Epithelial cell of esophagus (primary cell): ENCODE results near the gene NEURL3.
A peak's percentile ranks its signal among the peaks of the same experiment; 100 is the strongest.

Experiments
- DNase-seq: peaks from one replicate; pipeline ENCODE4 v3.0.0; 2010; ENCODE audit warnings: low read depth
- H3K4me3 ChIP-seq: 2 replicates; pipeline ENCODE4 v1.5.1; 2011; ENCODE audit warnings: mild to moderate bottlenecking, low read length, control low read depth
- TF ChIP-seq, protein P1 (sequence below): IDR thresholded peaks from 2 replicates; pipeline ENCODE4 v1.5.1; 2011; ENCODE audit warnings: low read depth, mild to moderate bottlenecking, low read length, control low read depth, inconsistent platforms; ENCODE audit not compliant: insufficient read depth; ENCODE audit errors: missing control alignments

Gene NEURL3

DNA sequence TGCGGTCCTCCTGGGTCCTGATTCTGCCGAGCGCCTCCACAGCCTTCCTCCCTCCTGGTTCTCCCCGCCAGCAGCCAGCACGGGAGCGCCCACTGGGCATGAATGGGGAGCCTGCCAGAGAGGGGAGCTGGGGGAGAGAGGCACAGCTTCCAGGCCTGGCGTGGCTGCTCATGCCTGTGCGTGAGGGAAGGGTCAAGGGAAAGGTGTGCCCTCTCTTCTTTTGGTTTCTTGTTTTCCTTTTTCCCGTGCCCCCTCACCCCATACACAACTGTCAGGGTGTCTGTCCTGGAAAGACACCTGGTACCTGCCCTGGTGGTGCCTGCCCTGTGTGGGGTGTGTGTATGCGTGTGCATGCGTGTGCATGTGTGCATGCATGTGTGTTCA is 4.7 kb upstream of the NEURL3 start:
- H3K4me3 ChIP-seq, result no peak overlapping the region
- TF ChIP-seq, protein P1, sequence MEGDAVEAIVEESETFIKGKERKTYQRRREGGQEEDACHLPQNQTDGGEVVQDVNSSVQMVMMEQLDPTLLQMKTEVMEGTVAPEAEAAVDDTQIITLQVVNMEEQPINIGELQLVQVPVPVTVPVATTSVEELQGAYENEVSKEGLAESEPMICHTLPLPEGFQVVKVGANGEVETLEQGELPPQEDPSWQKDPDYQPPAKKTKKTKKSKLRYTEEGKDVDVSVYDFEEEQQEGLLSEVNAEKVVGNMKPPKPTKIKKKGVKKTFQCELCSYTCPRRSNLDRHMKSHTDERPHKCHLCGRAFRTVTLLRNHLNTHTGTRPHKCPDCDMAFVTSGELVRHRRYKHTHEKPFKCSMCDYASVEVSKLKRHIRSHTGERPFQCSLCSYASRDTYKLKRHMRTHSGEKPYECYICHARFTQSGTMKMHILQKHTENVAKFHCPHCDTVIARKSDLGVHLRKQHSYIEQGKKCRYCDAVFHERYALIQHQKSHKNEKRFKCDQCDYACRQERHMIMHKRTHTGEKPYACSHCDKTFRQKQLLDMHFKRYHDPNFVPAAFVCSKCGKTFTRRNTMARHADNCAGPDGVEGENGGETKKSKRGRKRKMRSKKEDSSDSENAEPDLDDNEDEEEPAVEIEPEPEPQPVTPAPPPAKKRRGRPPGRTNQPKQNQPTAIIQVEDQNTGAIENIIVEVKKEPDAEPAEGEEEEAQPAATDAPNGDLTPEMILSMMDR, result no peak
- DNase-seq, result no peak

DNA sequence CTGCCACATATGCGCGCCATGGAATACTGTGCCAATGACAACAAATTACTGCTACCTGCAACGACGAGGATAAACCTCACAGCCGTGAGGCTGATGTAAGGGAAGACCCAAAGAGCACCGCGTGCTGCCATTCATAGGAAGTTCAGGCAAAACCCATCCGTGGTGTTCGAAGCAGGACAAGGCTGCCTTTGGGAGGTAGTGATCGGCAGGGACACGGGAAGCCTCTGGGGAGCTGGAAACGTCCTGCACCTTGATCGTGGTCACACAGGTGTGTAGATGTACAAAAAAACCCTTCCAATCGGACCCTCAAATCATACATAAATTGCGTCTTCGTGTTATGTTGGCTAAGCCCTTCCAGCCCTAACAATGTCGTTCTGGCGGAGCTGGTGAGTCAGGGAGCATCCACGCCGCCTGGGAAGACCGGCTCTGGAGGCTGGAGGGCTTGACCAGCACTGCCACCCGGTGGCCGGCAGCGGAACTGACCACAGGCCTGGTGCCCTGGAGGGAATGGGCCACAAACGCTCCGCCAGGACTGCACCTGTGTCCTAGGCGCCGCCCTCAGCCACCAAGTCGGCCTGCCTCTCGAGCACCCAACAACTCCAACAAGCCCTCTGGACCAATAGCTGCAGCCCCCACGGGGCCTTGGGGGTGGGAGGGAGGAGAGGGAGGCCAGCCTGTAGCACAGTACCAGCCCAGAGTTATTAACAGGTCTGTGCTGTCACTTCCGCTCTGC is 4.1 kb upstream of the NEURL3 start:
- peak; percentile 90 for DNase-seq
- no peak overlapping the region for H3K4me3 ChIP-seq

DNA sequence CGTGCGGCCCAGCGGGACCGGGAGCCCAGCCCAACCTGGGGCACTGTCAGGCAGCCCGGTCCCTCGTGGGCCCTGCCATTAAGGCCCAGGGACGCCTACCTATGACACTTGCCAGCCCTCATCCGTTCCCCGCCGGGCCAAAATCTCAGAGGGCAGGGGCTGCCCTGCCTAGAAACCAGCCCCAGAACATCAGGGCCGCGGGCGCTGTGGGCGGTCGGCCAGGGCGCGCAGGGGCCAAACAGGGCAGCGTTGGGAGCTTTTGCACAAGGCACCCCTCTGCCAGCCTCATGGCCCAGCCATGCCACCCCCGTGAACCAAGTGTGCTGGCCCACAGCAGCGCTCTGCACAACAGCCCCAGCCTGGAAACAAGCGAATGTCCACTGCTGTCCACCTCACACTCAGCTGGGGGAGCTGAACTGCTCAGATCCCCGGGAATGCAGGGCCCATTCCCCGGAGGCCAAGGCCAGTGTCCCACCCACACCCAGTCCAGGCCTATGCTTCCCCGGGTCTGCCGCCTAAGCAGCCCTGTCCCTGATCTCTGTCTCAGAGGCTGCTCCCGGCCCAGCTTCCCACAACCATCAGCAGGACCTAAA is 3.5 kb upstream of the NEURL3 start:
- no peak for DNase-seq
- TF ChIP-seq, protein P1, result no peak
- H3K4me3 ChIP-seq, result no peak overlapping the region

More for the DNA sequence above, 4.1 kb upstream of the NEURL3 start:
- TF ChIP-seq, protein P1, result peak; percentile 91

DNA sequence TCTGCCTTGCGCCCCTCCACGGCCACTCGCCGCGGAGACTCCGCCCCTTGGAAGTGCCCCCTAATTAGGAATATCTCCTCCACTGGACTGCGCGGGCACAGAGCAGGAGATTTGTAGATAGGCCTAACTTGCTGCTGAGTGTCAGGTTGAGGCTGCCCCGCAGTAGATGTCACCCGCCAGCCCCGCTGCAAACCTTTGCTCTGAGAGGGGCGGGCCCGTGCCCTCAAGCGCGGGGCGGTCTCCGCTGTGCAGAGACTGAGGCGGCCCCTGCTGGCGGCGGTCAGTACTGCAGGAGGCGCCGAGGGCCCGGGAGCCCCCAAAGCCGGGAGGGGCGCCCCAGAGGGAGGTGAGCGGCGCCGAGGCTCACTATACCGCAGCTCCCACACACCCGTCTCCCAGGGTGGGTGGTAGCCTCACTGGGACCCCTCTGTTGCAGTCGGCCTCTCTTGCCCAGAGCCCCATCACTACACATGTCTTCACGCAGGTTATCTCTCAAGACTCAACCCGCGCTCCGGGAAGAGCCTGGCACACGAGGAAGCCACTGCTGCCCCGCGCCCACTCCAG is 2.9 kb upstream of the NEURL3 start:
- peak; percentile 57 for DNase-seq
- TF ChIP-seq, protein P1, result peak; percentile 72

DNA sequence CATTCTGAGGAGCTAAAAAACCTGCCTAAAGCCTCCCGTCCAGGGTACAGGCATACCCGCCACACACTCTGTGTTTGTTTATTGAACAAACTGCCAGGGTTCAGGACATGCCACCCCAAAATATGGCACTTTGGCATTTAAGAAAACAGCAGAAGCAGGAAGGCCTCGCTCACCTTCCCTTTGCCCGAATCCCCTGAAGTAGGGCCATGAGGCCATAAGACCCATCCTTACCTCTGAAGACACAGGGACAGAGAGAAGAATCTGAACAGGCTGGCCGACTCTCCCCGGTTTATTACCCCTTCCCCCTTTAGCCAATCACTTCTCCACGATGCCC is 1.7 kb upstream of the NEURL3 start:
- TF ChIP-seq, protein P1, result no peak
- no peak for DNase-seq
- no peak overlapping the region for H3K4me3 ChIP-seq

More for the DNA sequence above, 2.9 kb upstream of the NEURL3 start:
- peak overlapping the region; percentile 7 for H3K4me3 ChIP-seq

DNA sequence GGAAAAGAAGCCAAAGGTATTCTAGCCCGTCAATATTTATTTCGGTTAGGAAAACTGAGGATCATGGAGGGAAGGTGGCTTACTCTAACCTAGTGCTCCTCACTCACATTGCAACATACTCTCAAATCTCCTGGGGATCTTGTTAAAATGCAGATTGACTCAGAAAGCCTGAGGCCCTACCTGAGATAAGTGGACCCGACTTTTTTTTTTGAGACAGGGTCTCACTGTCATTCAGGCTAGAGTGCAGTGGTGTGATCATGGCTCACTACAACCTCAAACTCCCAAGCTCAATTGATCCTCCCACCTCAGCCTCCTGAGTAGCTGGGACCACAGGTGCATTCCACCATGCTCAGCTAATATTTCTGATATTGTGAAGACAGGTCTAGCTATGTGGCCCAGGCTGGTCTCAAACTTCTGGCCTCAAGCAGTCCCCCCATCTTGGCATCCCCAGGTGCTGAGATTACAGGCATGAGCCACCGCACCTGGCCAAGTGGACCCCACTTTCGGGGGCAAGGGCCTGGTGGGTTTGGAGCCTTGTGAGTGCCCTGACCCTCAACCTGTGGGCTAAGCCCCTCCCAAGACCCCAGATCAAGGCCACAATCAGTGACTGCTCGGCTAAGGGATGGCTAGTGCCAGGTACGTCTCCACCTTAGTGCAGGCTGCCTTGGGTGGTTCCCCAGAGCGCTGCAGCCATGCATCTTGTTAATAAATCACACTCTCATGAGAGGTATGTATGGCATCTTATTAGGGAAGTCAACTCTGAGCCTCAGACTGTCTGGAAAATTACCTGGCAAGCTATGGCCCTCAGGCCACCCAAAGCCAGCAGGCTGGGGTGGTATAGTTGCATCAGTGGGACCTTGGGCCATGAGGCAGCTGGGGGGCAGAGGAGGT is 1.1 kb upstream of the NEURL3 start:
- no peak for DNase-seq
- no peak overlapping the region for H3K4me3 ChIP-seq
- TF ChIP-seq, protein P1, result no peak
